ENCODE results near the gene LAMC2. TPM values are rescaled to one million over a fixed set of nuclear protein-coding genes. Genes with fewer than 3 reads are reported as not detected.
"Not testable (repeated sequence)": the region's sequence is repeated elsewhere in the genome, so short reads cannot be mapped to it uniquely, and the experiment has no call there.

Gene LAMC2
- polyA plus RNA-seq, 10 donors: 1.6 to 6.2 (median 2.9) TPM

- no peak for DNase-seq
Measured at GRCh38 chr1:183262628-183263200, 76.7 kb downstream of the LAMC2 start.

- no peak for DNase-seq
Measured at GRCh38 chr1:183263886-183264602, 78.0 kb downstream of the LAMC2 start.

- DNase-seq: peak in 1 of 3 donors; percentile 81
Measured at GRCh38 chr1:183267646-183268431, 81.8 kb downstream of the LAMC2 start.

GRCh38 chr1:183270541-183271141 is 84.6 kb downstream of the LAMC2 start:
- peak in 2 of 3 donors; percentile 20 to 64 for DNase-seq

- DNase-seq: peak in 1 of 3 donors; percentile 66
Measured at GRCh38 chr1:183272390-183272848, 86.4 kb downstream of the LAMC2 start.

GRCh38 chr1:183273300-183273699 is 87.2 kb downstream of the LAMC2 start:
- DNase-seq: no peak

GRCh38 chr1:183273984-183274383 is 87.9 kb downstream of the LAMC2 start:
- DNase-seq: not testable (repeated sequence)

GRCh38 chr1:183274836-183275235 is 88.8 kb downstream of the LAMC2 start:
- no peak for DNase-seq

- no peak for DNase-seq
Measured at GRCh38 chr1:183275322-183275721, 89.3 kb downstream of the LAMC2 start.

- DNase-seq: no peak
Measured at GRCh38 chr1:183276386-183277080, 90.5 kb downstream of the LAMC2 start.

GRCh38 chr1:183277821-183278738 is 92.0 kb downstream of the LAMC2 start:
- no peak for DNase-seq

- peak in 1 of 3 donors; percentile 31 for DNase-seq
Measured at GRCh38 chr1:183278739-183279591, 92.9 kb downstream of the LAMC2 start.

GRCh38 chr1:183279835-183280234 is 93.8 kb downstream of the LAMC2 start:
- no peak for DNase-seq

- no peak for DNase-seq
Measured at GRCh38 chr1:183281039-183281438, 95.0 kb downstream of the LAMC2 start.

GRCh38 chr1:183281553-183282091 is 95.6 kb downstream of the LAMC2 start:
- DNase-seq: peak; percentile 93 to 96 (median 95)

- DNase-seq: peak in 1 of 3 donors; percentile 37
Measured at GRCh38 chr1:183282101-183282855, 96.2 kb downstream of the LAMC2 start.

- DNase-seq: peak in 1 of 3 donors; percentile 45
Measured at GRCh38 chr1:183283286-183283685, 97.2 kb downstream of the LAMC2 start.

GRCh38 chr1:183284086-183284485 is 98.0 kb downstream of the LAMC2 start:
- no peak for DNase-seq
